Activated T-helper 1 cell treated with anti-CD3 and anti-CD28 coated beads, Interleukin-12 subunit alpha, Interleukin-12 subunit beta, Interleukin-2, Interleukin-4 antibody, amounts not matched to agents 30 ng/mL and 10 ng/mL and 1 ng/mL, durations not matched to agents 14 hours and 24 hours and 36 hours (primary cell): ENCODE results near the gene HECTD4. TPM values are rescaled to one million over a fixed set of nuclear protein-coding genes. Genes with fewer than 3 reads are reported as not detected.
"Not testable (repeated sequence)": the region's sequence is repeated elsewhere in the genome, so short reads cannot be mapped to it uniquely, and the experiment has no call there.

ENCODE experiments used
- DNase-seq: peaks from one replicate; pipeline ENCODE4 v3.0.0; 2021; ENCODE audit warnings: low spot score
- H3K27ac Mint-ChIP-seq: one replicate; pipeline ENCODE4 v1.8.0; 2021; ENCODE audit warnings: mild to moderate bottlenecking, mixed read lengths
- H3K27me3 Mint-ChIP-seq: one replicate; pipeline ENCODE4 v1.8.0; 2022; ENCODE audit warnings: mild to moderate bottlenecking, moderate library complexity, mixed read lengths; ENCODE audit not compliant: insufficient read depth
- H3K36me3 Mint-ChIP-seq: one replicate; pipeline ENCODE4 v1.8.0; 2021; ENCODE audit warnings: low read depth, mixed read lengths
- H3K4me1 Mint-ChIP-seq: one replicate; pipeline ENCODE4 v1.8.0; 2021; ENCODE audit warnings: low read depth, mixed read lengths
- H3K4me3 Mint-ChIP-seq: one replicate; pipeline ENCODE4 v1.8.0; 2021; ENCODE audit warnings: mild to moderate bottlenecking, moderate library complexity, mixed read lengths
- H3K9me3 Mint-ChIP-seq: one replicate; pipeline ENCODE4 v1.8.0; 2021; ENCODE audit warnings: mixed read lengths
- intact Hi-C: fragments of 100-400 bp; cut with micrococcal nuclease; formaldehyde crosslinking; loops from one replicate; pipeline ENCODE4 v1.15.1; 2024
- total RNA-seq: library from RNA; stranded (reverse); gene quantifications from 2 replicates; pipeline ENCODE4 v1.2.3, GENCODE V29; 2022

The HECTD4 gene
- total RNA-seq, 1 donor from 2014 or later = 36.9 TPM

GRCh38 chr12:112393328-112393727, 11.1 kb upstream of the HECTD4 start:
- no peak for DNase-seq
- no peaks in the 10 kb centered on the region for H3K9me3 Mint-ChIP-seq
- no peak overlapping the region for H3K27ac Mint-ChIP-seq
- H3K4me3 Mint-ChIP-seq = no peak overlapping the region
- intact Hi-C loops = no loop called here
- no peaks in the 10 kb centered on the region for H3K4me1 Mint-ChIP-seq
- H3K27me3 Mint-ChIP-seq = peaks cover 23% of the 10 kb centered on the region
- no peaks in the 10 kb centered on the region for H3K36me3 Mint-ChIP-seq

DNA sequence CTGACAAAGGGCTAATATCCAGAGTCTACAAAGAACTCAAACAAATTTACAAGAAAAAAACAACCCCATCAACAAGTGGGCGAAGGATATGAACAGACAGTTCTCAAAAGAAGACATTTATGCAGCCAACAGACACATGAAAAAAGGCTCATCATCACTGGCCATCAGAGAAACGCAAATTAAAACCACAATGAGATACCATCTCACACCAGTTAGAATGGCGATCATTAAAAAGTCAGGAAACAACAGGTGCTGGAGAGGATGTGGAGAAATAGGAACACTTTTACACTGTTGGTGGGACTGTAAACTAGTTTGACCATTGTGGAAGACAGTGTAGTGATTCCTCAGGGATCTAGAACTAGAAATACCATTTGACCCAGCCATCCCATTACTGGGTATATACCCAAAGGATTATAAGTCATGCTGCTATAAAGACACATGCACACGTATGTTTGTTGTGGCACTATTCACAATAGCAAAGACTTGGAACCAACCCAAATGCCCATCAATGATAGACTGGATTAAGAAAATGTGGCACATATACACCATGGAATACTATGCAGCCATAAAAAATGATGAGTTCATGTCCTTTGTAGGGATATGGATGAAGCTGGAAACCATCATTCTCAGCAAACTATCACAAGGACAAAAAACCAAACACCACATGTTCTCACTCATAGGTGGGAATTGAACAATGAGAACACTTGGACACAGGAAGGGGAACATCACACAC, 7.9 kb upstream of the HECTD4 start:
- H3K36me3 Mint-ChIP-seq, H3K4me3 Mint-ChIP-seq, H3K9me3 Mint-ChIP-seq, H3K27ac Mint-ChIP-seq, DNase-seq: not testable (repeated sequence)
- Mint-ChIP-seq H3K27me3 (peaks cover 24% of the 10 kb centered on the region), H3K4me1 (peaks cover 14% of the 10 kb centered on the region)
- intact Hi-C loops = loop anchor here (10.0 kb wide), 1 partner anchor 985 kb away; the partner anchor contains the start of gene SH2B3

DNA sequence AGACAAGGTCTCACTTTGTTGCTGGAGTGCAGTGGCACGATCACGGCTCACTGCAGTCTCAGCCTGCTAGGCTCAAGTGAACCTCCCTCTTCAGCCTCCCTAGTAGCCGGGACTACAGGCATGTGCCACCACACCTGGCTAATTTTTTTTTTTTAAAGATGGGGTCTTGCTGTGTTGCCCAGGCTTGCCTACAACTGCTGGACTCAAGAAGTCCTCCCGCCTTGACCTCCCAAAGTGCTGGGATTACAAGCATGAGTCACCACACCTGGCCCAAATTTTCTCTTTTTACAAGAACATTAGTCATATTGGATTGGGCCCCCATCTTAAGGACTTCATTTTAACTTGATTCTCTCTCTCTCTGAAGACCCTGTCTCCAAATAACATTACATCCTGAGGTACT, 7.0 kb upstream of the HECTD4 start:
- H3K4me3 Mint-ChIP-seq = no peak overlapping the region
- intact Hi-C loops = loop anchor here (10.0 kb wide), 1 partner anchor 984 kb away; the partner anchor contains the start of gene SH2B3
- H3K27ac Mint-ChIP-seq = no peak overlapping the region
- peaks cover 14% of the 10 kb centered on the region for H3K4me1 Mint-ChIP-seq
- no peak for DNase-seq
- no peaks in the 10 kb centered on the region for H3K9me3 Mint-ChIP-seq
- peaks cover 22% of the 10 kb centered on the region for H3K27me3 Mint-ChIP-seq
- H3K36me3 Mint-ChIP-seq = no peaks in the 10 kb centered on the region

- Mint-ChIP-seq H3K4me1 (peaks cover 20% of the 10 kb centered on the region), H3K4me3 (no peak overlapping the region), H3K36me3 (no peaks in the 10 kb centered on the region), H3K27me3 (peaks cover 16% of the 10 kb centered on the region), H3K9me3 (no peaks in the 10 kb centered on the region), H3K27ac (peak overlapping the region; percentile 88)
- no peak for DNase-seq
- intact Hi-C loops = loop anchor here (1.0 to 10.0 kb wide), 9 partner anchors 23 to 982 kb away; partner anchors contain the start of genes RPL6, SH2B3 and TRAFD1
These were observed 4.5 kb upstream of the HECTD4 start for GRCh38 chr12:112386726-112387125.

GRCh38 chr12:112382866-112383265, 635 bp upstream of the HECTD4 start:
- Mint-ChIP-seq H3K9me3 (no peaks in the 10 kb centered on the region), H3K27ac (peak overlapping the region; percentile 91), H3K36me3 (peaks cover 3% of the 10 kb centered on the region), H3K27me3 (peaks cover 2% of the 10 kb centered on the region), H3K4me1 (peaks cover 34% of the 10 kb centered on the region), H3K4me3 (peak overlapping the region; percentile 88)
- DNase-seq = no peak
- intact Hi-C loops = loop anchor here (1.0 to 10.0 kb wide), 8 partner anchors 26 to 978 kb away; partner anchors contain the start of genes ACAD10, BRAP, ERP29 and NAA25

DNA sequence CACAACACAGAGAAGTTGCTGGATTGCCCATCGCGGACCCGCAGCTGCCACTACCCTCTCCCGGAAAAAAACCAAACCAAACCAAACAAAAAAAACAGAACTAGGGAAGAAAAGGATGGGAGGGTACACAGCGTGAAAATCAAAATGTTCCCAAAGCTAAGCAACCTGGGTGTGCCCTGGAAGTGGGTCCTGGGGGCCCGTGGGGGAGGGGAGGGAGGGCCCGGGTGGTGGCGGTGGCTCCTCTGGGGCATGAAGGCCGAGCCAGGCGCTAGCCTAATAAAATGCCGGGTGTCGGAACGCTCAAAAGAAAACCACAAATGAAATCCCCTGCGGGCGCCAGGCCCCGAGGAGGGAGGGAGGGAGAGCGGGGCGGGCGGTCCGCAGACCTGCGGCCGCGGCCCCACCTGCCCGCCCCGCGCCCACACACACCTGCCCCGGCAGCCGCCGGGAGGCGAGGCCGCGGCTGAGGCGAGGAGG, 787 bp downstream of the HECTD4 start:
- intact Hi-C loops = loop anchor here (5.0 to 10.0 kb wide), 3 partner anchors 369 to 977 kb away; partner anchors contain the start of genes ACAD10, BRAP, ERP29 and SH2B3
- Mint-ChIP-seq H3K36me3 (peaks cover 3% of the 10 kb centered on the region), H3K4me3 (peak overlapping the region; percentile 95), H3K27me3 (no peaks in the 10 kb centered on the region), H3K27ac (peak overlapping the region; percentile 88), H3K9me3 (no peaks in the 10 kb centered on the region), H3K4me1 (peaks cover 22% of the 10 kb centered on the region)
- peak; percentile 29 for DNase-seq

- DNase-seq = no peak
- Mint-ChIP-seq H3K4me3 (peak overlapping the region; percentile 95), H3K9me3 (no peaks in the 10 kb centered on the region), H3K27me3 (no peaks in the 10 kb centered on the region), H3K4me1 (peaks cover 20% of the 10 kb centered on the region), H3K36me3 (peaks cover 3% of the 10 kb centered on the region), H3K27ac (peak overlapping the region; percentile 88)
- intact Hi-C loops = loop anchor here (5.0 to 10.0 kb wide), 3 partner anchors 369 to 976 kb away; partner anchors contain the start of genes ACAD10, BRAP, ERP29 and SH2B3
These were observed 1.4 kb downstream of the HECTD4 start for GRCh38 chr12:112380663-112381405.

DNA sequence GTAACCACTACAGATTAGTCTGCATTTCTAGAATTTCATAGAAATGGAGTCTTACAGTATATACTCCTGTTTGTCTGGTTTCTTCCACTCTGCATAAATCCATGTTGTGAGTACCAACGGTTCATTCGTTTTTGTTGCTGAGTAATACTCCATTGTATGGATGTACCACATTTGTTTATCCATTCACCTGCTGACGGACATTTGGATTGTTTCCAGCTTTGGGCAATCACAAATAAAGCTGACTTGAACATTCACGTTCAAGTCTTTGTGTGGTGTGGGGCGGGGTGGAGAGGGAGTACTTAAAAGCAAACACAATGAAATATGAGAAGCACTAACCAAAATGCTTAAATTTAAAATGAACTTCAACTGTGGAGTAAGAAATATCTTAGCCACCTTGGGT, 7.1 kb downstream of the HECTD4 start:
- Mint-ChIP-seq H3K9me3 (no peaks in the 10 kb centered on the region), H3K4me3 (no peak overlapping the region), H3K27me3 (no peaks in the 10 kb centered on the region), H3K27ac (no peak overlapping the region), H3K4me1 (peaks cover 9% of the 10 kb centered on the region), H3K36me3 (peaks cover 3% of the 10 kb centered on the region)
- intact Hi-C loops = no loop called here
- DNase-seq = no peak

DNA sequence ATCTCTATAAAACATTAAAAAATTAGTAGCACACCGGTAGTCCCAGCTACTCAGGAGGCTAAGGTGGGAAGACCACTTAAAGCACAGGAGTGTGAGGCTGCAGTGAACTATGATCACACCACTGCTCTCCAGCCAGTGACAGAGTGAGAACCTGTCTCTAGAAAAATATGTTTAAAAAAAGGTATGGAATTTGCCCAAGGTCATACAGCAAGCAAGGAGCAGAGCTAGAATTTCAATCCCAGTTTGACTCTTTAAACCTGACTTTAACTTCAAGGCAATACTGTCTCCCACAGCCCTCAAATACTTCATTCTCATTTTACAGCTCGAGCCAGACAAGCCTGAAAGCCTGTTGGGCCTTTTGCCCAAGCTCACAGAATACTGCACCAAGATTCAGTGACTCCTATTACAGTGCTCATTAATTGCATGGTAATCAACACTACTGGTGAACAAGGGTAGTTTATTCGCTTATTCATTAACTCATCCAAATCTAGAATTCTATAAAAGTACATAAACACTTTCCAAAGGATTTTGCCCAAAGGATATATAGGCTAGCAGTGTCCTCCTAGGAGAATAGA, 8.0 kb downstream of the HECTD4 start:
- Mint-ChIP-seq H3K4me3 (no peak overlapping the region), H3K36me3 (peaks cover 3% of the 10 kb centered on the region), H3K4me1 (peaks cover 10% of the 10 kb centered on the region), H3K9me3 (no peaks in the 10 kb centered on the region), H3K27ac (no peak overlapping the region), H3K27me3 (no peaks in the 10 kb centered on the region)
- intact Hi-C loops = no loop called here
- no peak for DNase-seq

DNA sequence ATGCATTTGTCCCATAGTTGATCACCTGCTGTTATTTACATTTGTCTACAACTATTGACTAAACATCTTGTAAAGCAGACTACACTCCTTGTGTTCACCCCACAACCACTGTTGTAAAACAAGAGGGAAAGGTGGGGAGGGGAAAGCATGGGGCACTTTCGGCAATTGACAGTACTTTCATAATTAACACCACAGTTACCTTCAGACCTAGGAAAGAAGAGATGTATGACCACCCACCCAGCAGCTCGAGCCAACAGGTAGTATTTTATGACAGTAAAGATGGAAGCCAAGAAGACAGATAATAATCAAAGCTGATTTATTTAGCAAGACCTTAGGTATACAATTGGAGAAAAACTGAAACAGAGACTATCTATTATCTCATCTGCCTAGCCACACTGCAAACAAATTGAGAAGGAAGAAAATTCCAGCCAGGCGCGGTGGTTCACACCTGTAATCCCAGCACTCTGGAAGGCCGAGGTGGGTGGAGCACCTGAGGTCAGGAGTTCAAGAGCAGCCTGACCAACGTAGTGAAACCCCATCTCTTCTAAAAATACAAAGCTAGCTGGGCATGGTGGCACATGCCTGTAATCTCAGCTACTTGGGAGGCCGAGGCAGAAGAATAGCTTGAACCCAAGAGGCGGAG, 11.2 kb downstream of the HECTD4 start:
- peaks cover 10% of the 10 kb centered on the region for H3K4me1 Mint-ChIP-seq
- no peak overlapping the region for H3K4me3 Mint-ChIP-seq
- H3K36me3 Mint-ChIP-seq = peaks cover 3% of the 10 kb centered on the region
- no peak for DNase-seq
- intact Hi-C loops = no loop called here
- H3K27me3 Mint-ChIP-seq = no peaks in the 10 kb centered on the region
- no peak overlapping the region for H3K27ac Mint-ChIP-seq
- no peaks in the 10 kb centered on the region for H3K9me3 Mint-ChIP-seq

GRCh38 chr12:112370199-112370598, 12.0 kb downstream of the HECTD4 start:
- intact Hi-C loops = no loop called here

DNA sequence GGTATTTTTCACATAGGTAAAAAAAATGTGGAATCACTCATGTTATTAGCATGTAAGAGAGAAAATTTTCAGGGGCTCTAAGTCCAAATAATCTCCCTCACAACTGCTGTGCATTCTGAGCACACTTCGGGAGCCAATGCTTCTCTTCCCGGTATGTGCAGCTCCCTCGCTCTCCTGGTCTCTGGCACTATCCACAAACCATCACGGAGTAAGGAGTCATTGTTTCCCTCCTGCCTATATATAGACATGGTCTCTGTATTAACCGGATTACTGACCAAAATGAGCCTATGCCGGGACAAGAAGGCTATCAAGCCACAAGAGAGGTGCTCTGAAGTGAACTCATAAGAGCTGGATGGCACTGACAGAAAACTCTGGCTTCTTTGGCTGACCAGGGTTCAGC, 13.4 kb downstream of the HECTD4 start:
- DNase-seq = no peak
- H3K36me3 Mint-ChIP-seq = peaks cover 3% of the 10 kb centered on the region
- no peaks in the 10 kb centered on the region for H3K9me3 Mint-ChIP-seq
- intact Hi-C loops = no loop called here
- H3K27me3 Mint-ChIP-seq = no peaks in the 10 kb centered on the region
- no peak overlapping the region for H3K4me3 Mint-ChIP-seq
- peaks cover 10% of the 10 kb centered on the region for H3K4me1 Mint-ChIP-seq
- H3K27ac Mint-ChIP-seq = no peak overlapping the region

More at GRCh38 chr12:112370199-112370598, 12.0 kb downstream of the HECTD4 start:
- DNase-seq = no peak
- Mint-ChIP-seq H3K27me3 (no peaks in the 10 kb centered on the region), H3K9me3 (no peaks in the 10 kb centered on the region), H3K4me1 (peaks cover 10% of the 10 kb centered on the region), H3K27ac (no peak overlapping the region), H3K4me3 (no peak overlapping the region), H3K36me3 (peaks cover 3% of the 10 kb centered on the region)
